ENCODE measurements around the gene PIK3CB. TPM values are rescaled to one million over a fixed set of nuclear protein-coding genes. Genes with fewer than 3 reads are reported as not detected.

The PIK3CB gene
- 9.9 and 10.5 TPM in 2 replicates for total RNA-seq (2012; rRNA removed)

- Histone ChIP-seq H3K4me1 (ENCODE audit: control insufficient read depth, insufficient read depth, low read length) (peaks cover 14% of the 10 kb centered on the region), H3K4me3 (ENCODE audit: low read length) (peak within 1 kb of the TSS; percentile 87), H3K9me3 (replicated peaks; ENCODE audit: low read length) (no peaks in the 10 kb centered on the region), H3K4me2 (ENCODE audit: low read length) (peak within 1 kb of the TSS; percentile 88), H3K9ac (ENCODE audit: low read depth, low read length) (peak within 1 kb of the TSS; percentile 91), H3K36me3 (ENCODE audit: insufficient read depth, low read length) (no peaks in the 10 kb centered on the region), H3K27me3 (ENCODE audit: control insufficient read depth, insufficient read depth, low read length) (no peaks in the 10 kb centered on the region)
Observed at GRCh38 chr3:138834596-138835396, at the start of gene PIK3CB. Gene PIK3CB, minus strand, starts transcription at chr3:138834928. Its CDS starts 75,585 bp downstream, at chr3:138759343.

- H3K4me2 ChIP-seq (ENCODE audit: low read length) = no peak overlapping the region
- H3K9me3 ChIP-seq (replicated peaks; ENCODE audit: low read length) = no peaks in the 10 kb centered on the region
- no peaks in the 10 kb centered on the region for H3K36me3 ChIP-seq (ENCODE audit: insufficient read depth, low read length)
- H3K9ac ChIP-seq (ENCODE audit: low read depth, low read length) = no peak overlapping the region
- H3K4me3 ChIP-seq (ENCODE audit: low read length) = no peak overlapping the region
- no peaks in the 10 kb centered on the region for H3K4me1 ChIP-seq (ENCODE audit: control insufficient read depth, insufficient read depth, low read length)
- no peaks in the 10 kb centered on the region for H3K27me3 ChIP-seq (ENCODE audit: control insufficient read depth, insufficient read depth, low read length)
Observed at GRCh38 chr3:138881233-138881632, 46.5 kb upstream of the PIK3CB start.

- Histone ChIP-seq H3K27me3 (ENCODE audit: control insufficient read depth, insufficient read depth, low read length) (no peaks in the 10 kb centered on the region), H3K4me2 (ENCODE audit: low read length) (no peak overlapping the region), H3K4me1 (ENCODE audit: control insufficient read depth, insufficient read depth, low read length) (no peaks in the 10 kb centered on the region), H3K36me3 (ENCODE audit: insufficient read depth, low read length) (no peaks in the 10 kb centered on the region), H3K9me3 (replicated peaks; ENCODE audit: low read length) (no peaks in the 10 kb centered on the region), H3K9ac (ENCODE audit: low read depth, low read length) (no peak overlapping the region), H3K4me3 (ENCODE audit: low read length) (no peak overlapping the region)
Observed at GRCh38 chr3:138879541-138880380, 45.0 kb upstream of the PIK3CB start.

- no peak overlapping the region for H3K4me3 ChIP-seq (ENCODE audit: low read length)
- no peaks in the 10 kb centered on the region for H3K27me3 ChIP-seq (ENCODE audit: control insufficient read depth, insufficient read depth, low read length)
- no peak overlapping the region for H3K4me2 ChIP-seq (ENCODE audit: low read length)
- H3K9ac ChIP-seq (ENCODE audit: low read depth, low read length) = no peak overlapping the region
- no peaks in the 10 kb centered on the region for H3K36me3 ChIP-seq (ENCODE audit: insufficient read depth, low read length)
- no peaks in the 10 kb centered on the region for H3K4me1 ChIP-seq (ENCODE audit: control insufficient read depth, insufficient read depth, low read length)
- no peaks in the 10 kb centered on the region for H3K9me3 ChIP-seq (replicated peaks; ENCODE audit: low read length)
Observed at GRCh38 chr3:138877226-138877625, 42.5 kb upstream of the PIK3CB start.

- Histone ChIP-seq H3K4me1 (ENCODE audit: control insufficient read depth, insufficient read depth, low read length) (no peaks in the 10 kb centered on the region), H3K27me3 (ENCODE audit: control insufficient read depth, insufficient read depth, low read length) (no peaks in the 10 kb centered on the region), H3K36me3 (ENCODE audit: insufficient read depth, low read length) (no peaks in the 10 kb centered on the region), H3K9ac (ENCODE audit: low read depth, low read length) (no peak overlapping the region), H3K4me3 (ENCODE audit: low read length) (no peak overlapping the region), H3K9me3 (replicated peaks; ENCODE audit: low read length) (no peaks in the 10 kb centered on the region), H3K4me2 (ENCODE audit: low read length) (no peak overlapping the region)
Observed at GRCh38 chr3:138875754-138876664, 41.3 kb upstream of the PIK3CB start.

- Histone ChIP-seq H3K36me3 (ENCODE audit: insufficient read depth, low read length) (no peaks in the 10 kb centered on the region), H3K4me2 (ENCODE audit: low read length) (no peak overlapping the region), H3K27me3 (ENCODE audit: control insufficient read depth, insufficient read depth, low read length) (no peaks in the 10 kb centered on the region), H3K4me1 (ENCODE audit: control insufficient read depth, insufficient read depth, low read length) (no peaks in the 10 kb centered on the region), H3K9ac (ENCODE audit: low read depth, low read length) (no peak overlapping the region), H3K4me3 (ENCODE audit: low read length) (no peak overlapping the region), H3K9me3 (replicated peaks; ENCODE audit: low read length) (no peaks in the 10 kb centered on the region)
Observed at GRCh38 chr3:138875096-138875753, 40.5 kb upstream of the PIK3CB start.

- Histone ChIP-seq H3K9ac (ENCODE audit: low read depth, low read length) (no peak overlapping the region), H3K4me1 (ENCODE audit: control insufficient read depth, insufficient read depth, low read length) (no peaks in the 10 kb centered on the region), H3K27me3 (ENCODE audit: control insufficient read depth, insufficient read depth, low read length) (no peaks in the 10 kb centered on the region), H3K4me2 (ENCODE audit: low read length) (no peak overlapping the region), H3K36me3 (ENCODE audit: insufficient read depth, low read length) (no peaks in the 10 kb centered on the region), H3K4me3 (ENCODE audit: low read length) (no peak overlapping the region), H3K9me3 (replicated peaks; ENCODE audit: low read length) (no peaks in the 10 kb centered on the region)
Observed at GRCh38 chr3:138873471-138874278, 38.9 kb upstream of the PIK3CB start.

GRCh38 chr3:138872632-138873031 lies 37.9 kb upstream of the PIK3CB start:
- Histone ChIP-seq H3K4me3 (ENCODE audit: low read length) (no peak overlapping the region), H3K4me2 (ENCODE audit: low read length) (no peak overlapping the region), H3K36me3 (ENCODE audit: insufficient read depth, low read length) (no peaks in the 10 kb centered on the region), H3K9ac (ENCODE audit: low read depth, low read length) (no peak overlapping the region), H3K9me3 (replicated peaks; ENCODE audit: low read length) (no peaks in the 10 kb centered on the region), H3K4me1 (ENCODE audit: control insufficient read depth, insufficient read depth, low read length) (no peaks in the 10 kb centered on the region), H3K27me3 (ENCODE audit: control insufficient read depth, insufficient read depth, low read length) (no peaks in the 10 kb centered on the region)

- Histone ChIP-seq H3K9ac (ENCODE audit: low read depth, low read length) (no peak overlapping the region), H3K36me3 (ENCODE audit: insufficient read depth, low read length) (no peaks in the 10 kb centered on the region), H3K27me3 (ENCODE audit: control insufficient read depth, insufficient read depth, low read length) (no peaks in the 10 kb centered on the region), H3K9me3 (replicated peaks; ENCODE audit: low read length) (no peaks in the 10 kb centered on the region), H3K4me2 (ENCODE audit: low read length) (no peak overlapping the region), H3K4me3 (ENCODE audit: low read length) (no peak overlapping the region), H3K4me1 (ENCODE audit: control insufficient read depth, insufficient read depth, low read length) (peaks cover 8% of the 10 kb centered on the region)
Observed at GRCh38 chr3:138867996-138868395, 33.3 kb upstream of the PIK3CB start.

GRCh38 chr3:138863776-138864113 lies 29.0 kb upstream of the PIK3CB start:
- H3K9ac ChIP-seq (ENCODE audit: low read depth, low read length) = no peak overlapping the region
- no peaks in the 10 kb centered on the region for H3K36me3 ChIP-seq (ENCODE audit: insufficient read depth, low read length)
- H3K9me3 ChIP-seq (replicated peaks; ENCODE audit: low read length) = no peaks in the 10 kb centered on the region
- H3K27me3 ChIP-seq (ENCODE audit: control insufficient read depth, insufficient read depth, low read length) = no peaks in the 10 kb centered on the region
- H3K4me3 ChIP-seq (ENCODE audit: low read length) = no peak overlapping the region
- H3K4me1 ChIP-seq (ENCODE audit: control insufficient read depth, insufficient read depth, low read length) = peaks cover 21% of the 10 kb centered on the region
- H3K4me2 ChIP-seq (ENCODE audit: low read length) = no peak overlapping the region

Data from skeletal muscle satellite cell (primary cell).